Prostate gland (tissue), 2 donors: ENCODE results near the gene AHNAK.
A peak's percentile ranks its signal among the peaks of the same experiment; 100 is the strongest.

ENCODE experiments used
- CTCF ChIP-seq, 4 experiments: fragments of 200-600 bp in 2 of 4; fragments of 450-650 bp in 2 of 4; sonication (generic) in 2 of 4; IDR thresholded peaks; 1 replicate in 3 of 4; 2 replicates in 1 of 4; pipeline ENCODE4 v1.5.1; 2016 to 2019; ENCODE audit warnings: antibody characterized with exemption in 4 of 4, mild to moderate bottlenecking in 2 of 4, moderate library complexity in 2 of 4
- POLR2A ChIP-seq: fragments of 450-650 bp; IDR thresholded peaks from one replicate; pipeline ENCODE4 v1.6.1; 2016; ENCODE audit warnings: antibody characterized with exemption, mild to moderate bottlenecking
- POLR2AphosphoS5 ChIP-seq: sonication (generic); formaldehyde crosslinking; IDR thresholded peaks from one replicate; pipeline ENCODE4 v1.6.1; 2017; ENCODE audit warnings: antibody characterized with exemption

- peak; percentile 92 for TF ChIP-seq POLR2AphosphoS5
- TF ChIP-seq CTCF (IDR thresholded peaks at IDR 0.05): no peak
- peak; percentile 32 for TF ChIP-seq POLR2A
These were observed 6.7 kb upstream of the AHNAK start for GRCh38 chr11:62553080-62553838.
